Peyer's patch (tissue), 4 donors: ENCODE measurements around the gene ATP9B. TPM values are rescaled to one million over a fixed set of nuclear protein-coding genes. Genes with fewer than 3 reads are reported as not detected.

ENCODE experiments used
- DNase-seq, 3 donors: peaks; one replicate each; pipeline ENCODE4 v3.0.0-alpha.2; 2017 to 2019
- H3K27ac ChIP-seq, 4 donors: fragments of 200-600 bp; sonication (generic); one replicate each; pipeline ENCODE4 v1.5.1; 2016 to 2019
- H3K27me3 ChIP-seq, 2 donors: fragments of 200-600 bp; sonication (generic); one replicate each; pipeline ENCODE4 v1.5.1; 2019
- H3K36me3 ChIP-seq, 3 donors: fragments of 200-600 bp; sonication (generic); one replicate each; pipeline ENCODE4 v1.5.1; 2016 to 2019
- H3K4me1 ChIP-seq, 4 donors: fragments of 200-600 bp; sonication (generic); one replicate each; pipeline ENCODE4 v1.5.1; 2016 to 2019
- H3K4me3 ChIP-seq, 4 donors: fragments of 200-600 bp; sonication (generic); 1 replicate in 3 of 4; 2 replicates in 1 of 4; pipeline ENCODE4 v1.5.1; 2016 to 2019; ENCODE audit warnings: mild to moderate bottlenecking in 1 of 4
- H3K9me3 ChIP-seq, 4 donors: fragments of 200-600 bp; sonication (generic); one replicate each; pipeline ENCODE4 v1.5.1; 2016 to 2019; ENCODE audit warnings: mild to moderate bottlenecking in 1 of 4
- POLR2A ChIP-seq, 2 donors: fragments of 450-650 bp; IDR thresholded peaks; one replicate each; pipeline ENCODE4 v1.5.1; 2017; ENCODE audit warnings: antibody characterized with exemption in 2 of 2, mild to moderate bottlenecking in 2 of 2, moderate library complexity in 2 of 2
- total RNA-seq, 4 donors: library from RNA; depleted of rRNA; stranded (reverse); fragments of >200 nt; gene quantifications; one replicate each; pipeline ENCODE4 v1.1.0, GENCODE V29; 2016
- TF ChIP-seq, protein P1 (sequence below), 6 experiments: fragments of 450-650 bp in 4 of 6; fragments of 200-600 bp in 2 of 6; sonication (generic) in 1 of 6; IDR thresholded peaks; one replicate each; pipeline ENCODE4 v1.5.1; 2017 to 2019; ENCODE audit warnings: antibody characterized with exemption in 6 of 6, mild to moderate bottlenecking in 3 of 6, moderate library complexity in 1 of 6

ATP9B gene
- total RNA-seq, 4 donors from 2014 or later: 37.5 to 107 (median 61.9) TPM

GRCh38 chr18:79218605-79219190, 149.5 kb downstream of the ATP9B start:
- no peaks in the 10 kb centered on the region for H3K27me3 ChIP-seq
- no peaks in the 10 kb centered on the region for H3K4me1 ChIP-seq
- no peak overlapping the region for H3K27ac ChIP-seq
- TF ChIP-seq, protein P1, sequence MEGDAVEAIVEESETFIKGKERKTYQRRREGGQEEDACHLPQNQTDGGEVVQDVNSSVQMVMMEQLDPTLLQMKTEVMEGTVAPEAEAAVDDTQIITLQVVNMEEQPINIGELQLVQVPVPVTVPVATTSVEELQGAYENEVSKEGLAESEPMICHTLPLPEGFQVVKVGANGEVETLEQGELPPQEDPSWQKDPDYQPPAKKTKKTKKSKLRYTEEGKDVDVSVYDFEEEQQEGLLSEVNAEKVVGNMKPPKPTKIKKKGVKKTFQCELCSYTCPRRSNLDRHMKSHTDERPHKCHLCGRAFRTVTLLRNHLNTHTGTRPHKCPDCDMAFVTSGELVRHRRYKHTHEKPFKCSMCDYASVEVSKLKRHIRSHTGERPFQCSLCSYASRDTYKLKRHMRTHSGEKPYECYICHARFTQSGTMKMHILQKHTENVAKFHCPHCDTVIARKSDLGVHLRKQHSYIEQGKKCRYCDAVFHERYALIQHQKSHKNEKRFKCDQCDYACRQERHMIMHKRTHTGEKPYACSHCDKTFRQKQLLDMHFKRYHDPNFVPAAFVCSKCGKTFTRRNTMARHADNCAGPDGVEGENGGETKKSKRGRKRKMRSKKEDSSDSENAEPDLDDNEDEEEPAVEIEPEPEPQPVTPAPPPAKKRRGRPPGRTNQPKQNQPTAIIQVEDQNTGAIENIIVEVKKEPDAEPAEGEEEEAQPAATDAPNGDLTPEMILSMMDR (IDR thresholded peaks at IDR 0.05): no peak
- TF ChIP-seq POLR2A (IDR thresholded peaks at IDR 0.05): no peak
- H3K36me3 ChIP-seq: no peaks in the 10 kb centered on the region
- no peak overlapping the region for H3K4me3 ChIP-seq
- no peaks in the 10 kb centered on the region for H3K9me3 ChIP-seq
- DNase-seq: no peak

- TF ChIP-seq, protein P1 (IDR thresholded peaks at IDR 0.05): no peak
- TF ChIP-seq POLR2A (IDR thresholded peaks at IDR 0.05): no peak
- Histone ChIP-seq H3K4me3 (no peak overlapping the region), H3K27ac (no peak overlapping the region), H3K9me3 (no peaks in the 10 kb centered on the region), H3K36me3 (no peaks in the 10 kb centered on the region), H3K27me3 (no peaks in the 10 kb centered on the region), H3K4me1 (no peaks in the 10 kb centered on the region)
- no peak for DNase-seq
Measured at GRCh38 chr18:79221136-79221535, 151.9 kb downstream of the ATP9B start.

DNA sequence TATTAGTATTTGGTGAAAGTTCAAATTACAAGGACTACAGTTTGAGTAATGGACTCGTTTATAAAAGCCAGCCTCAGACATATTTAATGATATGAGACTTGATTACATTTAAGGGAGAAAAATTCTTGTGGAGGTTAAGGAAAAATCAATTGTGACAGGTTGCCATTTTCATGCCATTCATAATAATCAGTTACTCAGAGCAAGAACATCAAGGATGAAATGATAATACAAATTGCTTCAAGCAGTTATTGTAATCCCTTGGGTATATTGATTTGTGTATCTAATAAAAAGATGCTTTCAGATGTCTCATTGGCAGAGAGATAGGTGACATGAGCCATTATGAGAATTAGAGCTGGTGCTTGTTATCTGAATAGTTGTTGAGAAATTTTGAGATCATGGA, 153.6 kb downstream of the ATP9B start:
- Histone ChIP-seq H3K9me3 (no peaks in the 10 kb centered on the region), H3K27me3 (no peaks in the 10 kb centered on the region), H3K27ac (no peak overlapping the region), H3K4me1 (no peaks in the 10 kb centered on the region), H3K4me3 (no peak overlapping the region), H3K36me3 (no peaks in the 10 kb centered on the region)
- TF ChIP-seq, protein P1 (IDR thresholded peaks at IDR 0.05): no peak
- TF ChIP-seq POLR2A (IDR thresholded peaks at IDR 0.05): no peak
- DNase-seq: no peak

DNA sequence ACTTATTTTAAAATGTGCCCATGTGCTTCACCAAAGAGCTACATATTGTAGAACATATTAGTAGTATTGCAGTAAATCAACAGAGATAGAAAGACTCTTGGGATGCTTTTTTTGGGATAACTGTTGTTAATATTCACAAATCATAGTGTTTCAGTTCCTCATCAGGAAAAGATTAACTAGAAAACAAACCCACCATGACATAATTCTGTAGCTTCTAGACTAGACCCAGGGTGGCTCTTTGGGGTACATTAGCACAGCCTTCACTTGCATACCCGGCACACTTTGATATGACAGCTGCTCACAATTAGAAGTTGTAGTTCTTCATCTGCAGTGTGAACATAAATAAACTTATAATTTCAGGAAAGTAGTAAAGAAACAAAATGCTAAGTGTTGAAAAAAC, 154.2 kb downstream of the ATP9B start:
- Histone ChIP-seq H3K4me1 (no peaks in the 10 kb centered on the region), H3K4me3 (no peak overlapping the region), H3K27me3 (no peaks in the 10 kb centered on the region), H3K9me3 (no peaks in the 10 kb centered on the region), H3K36me3 (no peaks in the 10 kb centered on the region), H3K27ac (no peak overlapping the region)
- TF ChIP-seq, protein P1 (IDR thresholded peaks at IDR 0.05): no peak
- DNase-seq: no peak

DNA sequence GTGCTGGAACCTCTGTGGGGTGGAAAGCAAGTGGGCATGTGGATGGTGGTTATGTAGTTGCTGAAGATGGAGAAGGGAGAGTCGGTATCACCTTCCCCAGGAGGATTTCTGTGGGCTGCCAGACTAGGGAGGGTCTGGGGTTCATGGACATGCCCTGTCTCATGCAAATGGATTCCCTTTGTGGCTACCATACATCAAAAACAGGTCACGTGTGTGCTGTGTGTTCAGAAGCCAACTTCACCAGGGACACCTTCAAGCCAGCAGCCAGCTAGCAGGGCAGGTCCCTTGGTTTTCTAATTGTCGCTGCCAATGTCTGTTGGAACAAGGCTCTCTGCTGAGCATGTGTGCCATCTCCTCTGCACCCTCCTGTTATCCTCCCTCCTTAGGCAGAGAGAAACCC, 155.2 kb downstream of the ATP9B start:
- no peak for TF ChIP-seq POLR2A (IDR thresholded peaks at IDR 0.05)
- TF ChIP-seq, protein P1 (IDR thresholded peaks at IDR 0.05): no peak

DNA sequence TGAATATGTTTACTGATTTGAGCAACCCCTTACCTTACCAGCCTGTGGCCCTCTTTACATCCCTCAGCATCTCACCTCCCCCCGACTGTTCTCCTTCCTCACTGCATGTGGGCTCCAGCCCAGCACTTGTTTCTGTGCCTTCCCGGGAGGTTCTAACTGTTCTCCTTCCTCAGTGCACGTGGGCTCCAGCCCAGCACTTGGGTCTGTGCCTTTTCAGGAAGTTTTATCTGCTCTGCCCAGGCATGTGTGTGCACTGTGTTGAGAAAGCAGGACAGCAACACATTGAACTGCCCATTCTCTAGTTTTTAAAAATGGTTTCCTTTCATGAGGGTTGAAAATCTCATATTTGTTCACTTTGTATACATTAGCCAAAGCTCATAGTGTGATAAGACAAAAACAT, 158.4 kb downstream of the ATP9B start:
- H3K36me3 ChIP-seq: no peaks in the 10 kb centered on the region
- H3K9me3 ChIP-seq: no peaks in the 10 kb centered on the region
- H3K27me3 ChIP-seq: no peaks in the 10 kb centered on the region
- H3K27ac ChIP-seq: no peak overlapping the region
- H3K4me1 ChIP-seq: no peaks in the 10 kb centered on the region
- DNase-seq: no peak
- no peak overlapping the region for H3K4me3 ChIP-seq
- TF ChIP-seq, protein P1 (IDR thresholded peaks at IDR 0.05): no peak
- TF ChIP-seq POLR2A (IDR thresholded peaks at IDR 0.05): no peak

More for the DNA sequence above, 155.2 kb downstream of the ATP9B start:
- Histone ChIP-seq H3K9me3 (no peaks in the 10 kb centered on the region), H3K27ac (no peak overlapping the region), H3K4me1 (no peaks in the 10 kb centered on the region), H3K36me3 (no peaks in the 10 kb centered on the region), H3K27me3 (no peaks in the 10 kb centered on the region), H3K4me3 (no peak overlapping the region)
- no peak for DNase-seq
